ENCODE results near the gene UPF2. TPM values are rescaled to one million over a fixed set of nuclear protein-coding genes. Genes with fewer than 3 reads are reported as not detected.

The UPF2 gene
- total and polyA plus RNA-seq, 2 of the 13 experiments (the other 11 are each of a cell fraction or from before 2014, with no cell fraction given), result 6.2 to 14.5 TPM

GRCh38 chr10:12031404-12031803 is 11.2 kb downstream of the UPF2 start:
- CTCF ChIA-PET (ENCODE audit: low intra/inter-chr PET ratio, low total read pairs), result no interaction called here
- BruUV-seq (replicated peaks), result no TSS peak
- DNase-seq (ENCODE audit: low spot score), result no peak
- H3K36me3 ChIP-seq (replicated peaks in 1 of 2; ENCODE audit: control insufficient read depth in 1 of 2, insufficient read depth in 2 of 2, low read length in 2 of 2), result peaks cover 12 to 53% of the 10 kb centered on the region in 2 experiments
- no peak overlapping the region for H3K27ac ChIP-seq (ENCODE audit: extremely low read length, insufficient read depth, low read length)
- no peak overlapping the region for H2AFZ ChIP-seq (ENCODE audit: low read length)
- POLR2A ChIA-PET, result no interaction called here
- no peaks in the 10 kb centered on the region for H3K4me1 ChIP-seq (ENCODE audit: insufficient read depth, low read length)
- H3K79me2 ChIP-seq (ENCODE audit: insufficient read depth, low read length), result peaks cover 21% of the 10 kb centered on the region
- H3K27me3 ChIP-seq (ENCODE audit: control insufficient read depth in 1 of 2, insufficient read depth in 2 of 2, low read length in 2 of 2), result no peaks in the 10 kb centered on the region
- H3K4me3 ChIP-seq (replicated peaks in 1 of 3; ENCODE audit: insufficient read depth in 1 of 3, low read depth in 2 of 3, low read length in 3 of 3), result no peak overlapping the region
- no peaks in the 10 kb centered on the region for H4K20me1 ChIP-seq (ENCODE audit: insufficient read depth, low read length)
- no peaks in the 10 kb centered on the region for H3K9me3 ChIP-seq (ENCODE audit: low read length)
- TF ChIP-seq BRCA1 (CRISPR knock-in tag; IDR thresholded peaks at IDR 0.05), result no peak
- no peak for TF ChIP-seq ZBTB26 (CRISPR knock-in tag; IDR thresholded peaks at IDR 0.05; ENCODE audit: borderline replicate concordance)
- TF ChIP-seq ZNF121 (CRISPR knock-in tag; IDR thresholded peaks at IDR 0.05), result peak; percentile 66
- TF ChIP-seq SP1 (IDR thresholded peaks at IDR 0.05), result no peak
- TF ChIP-seq SP1 (CRISPR knock-in tag; IDR thresholded peaks at IDR 0.05), result no peak
- no peak overlapping the region for H3K4me2 ChIP-seq (ENCODE audit: low read depth, low read length)
- in situ Hi-C loops (cut with HindIII; ENCODE audit: extremely low pct_ligation_motif_present, low pct_unique_long_range_greater_than_20kb), result no loop called here
- no peak for ATAC-seq
- intact Hi-C loops (cut with micrococcal nuclease; ENCODE audit: unreplicated experiment), result no loop called here
- H3K9ac ChIP-seq (ENCODE audit: insufficient read depth, low read depth, low read length), result no peak overlapping the region
- no peak for FAIRE-seq
- 96% methylated on average over 4 of the region's 4 CpGs for WGBS (ENCODE audit: low lambda C conversion rate)

- peaks cover 19% of the 10 kb centered on the region for H3K79me2 ChIP-seq (ENCODE audit: insufficient read depth, low read length)
- CTCF ChIA-PET (ENCODE audit: low intra/inter-chr PET ratio, low total read pairs), result no interaction called here
These were observed 15.1 kb downstream of the UPF2 start for GRCh38 chr10:12027539-12027938.

More at GRCh38 chr10:12027539-12027938, 15.1 kb downstream of the UPF2 start:
- in situ Hi-C loops (cut with HindIII; ENCODE audit: extremely low pct_ligation_motif_present, low pct_unique_long_range_greater_than_20kb) (no loop called here), intact Hi-C loops (cut with micrococcal nuclease; ENCODE audit: unreplicated experiment) (no loop called here)
- FAIRE-seq, result no peak
- H2AFZ ChIP-seq (ENCODE audit: low read length), result no peak overlapping the region
- TF ChIP-seq ZNF558 (CRISPR knock-in tag; IDR thresholded peaks at IDR 0.05; ENCODE audit: borderline replicate concordance), result no peak
- no peak for TF ChIP-seq U2AF1 (optimal IDR thresholded peaks at IDR 0.05; ENCODE audit: low read depth, low read length)
- TF ChIP-seq SMAD3 (CRISPR knock-in tag; IDR thresholded peaks at IDR 0.05), result no peak
- no peak for TF ChIP-seq ZSCAN25 (CRISPR knock-in tag; IDR thresholded peaks at IDR 0.05)
- TF ChIP-seq TEAD3 (CRISPR knock-in tag; optimal IDR thresholded peaks at IDR 0.05; ENCODE audit: borderline replicate concordance), result no peak
- TF ChIP-seq CERS6 (CRISPR knock-in tag; IDR thresholded peaks at IDR 0.05), result no peak
- H3K4me3 ChIP-seq (replicated peaks in 1 of 3; ENCODE audit: insufficient read depth in 1 of 3, low read depth in 2 of 3, low read length in 3 of 3), result no peak overlapping the region
- H3K27ac ChIP-seq (ENCODE audit: extremely low read length, insufficient read depth, low read length), result no peak overlapping the region
- DNase-seq (ENCODE audit: low spot score), result no peak
- no peak for ATAC-seq
- H3K27me3 ChIP-seq (ENCODE audit: control insufficient read depth in 1 of 2, insufficient read depth in 2 of 2, low read length in 2 of 2), result no peaks in the 10 kb centered on the region
- 97% methylated on average over 2 of the region's 2 CpGs for WGBS (ENCODE audit: low lambda C conversion rate)
- BruUV-seq (replicated peaks), result no TSS peak
- H3K4me1 ChIP-seq (ENCODE audit: insufficient read depth, low read length), result 0 out of 2 replicates have a peak, but pooled peaks cover 5% of the 10 kb centered on the region
- no peaks in the 10 kb centered on the region for H4K20me1 ChIP-seq (ENCODE audit: insufficient read depth, low read length)
- peaks cover 3 to 36% of the 10 kb centered on the region in 2 experiments; a peak in 4 of 5 replicates for H3K36me3 ChIP-seq (replicated peaks in 1 of 2; ENCODE audit: control insufficient read depth in 1 of 2, insufficient read depth in 2 of 2, low read length in 2 of 2)
- no peak overlapping the region for H3K9ac ChIP-seq (ENCODE audit: insufficient read depth, low read depth, low read length)
- POLR2A ChIA-PET, result no interaction called here
- no peak overlapping the region for H3K4me2 ChIP-seq (ENCODE audit: low read depth, low read length)
- no peaks in the 10 kb centered on the region for H3K9me3 ChIP-seq (ENCODE audit: low read length)
